Activated B cell treated with CpG ODN at 0.5 μM for 24 hours (primary cell): ENCODE results near the gene CCER1. TPM values are rescaled to one million over a fixed set of nuclear protein-coding genes. Genes with fewer than 3 reads are reported as not detected.

Experiments
- ATAC-seq: fragments of 200-7000 bp; cut with Tn5 transposase; one replicate; pipeline ENCODE4 v1.10.0; 2021; ENCODE audit warnings: low read depth, mild to moderate bottlenecking, moderate library complexity
- CTCF ChIA-PET: fragments of 350-600 bp; sonication (Branson Sonifier 250); formaldehyde crosslinking; loops from one replicate; lab custom pipeline; 2021; ENCODE audit warnings: antibody characterized with exemption; lab: Charles Lee
- POLR2A ChIA-PET: fragments of 350-600 bp; sonication (Branson Sonifier 250); formaldehyde crosslinking; loops from one replicate; lab custom pipeline; 2021; ENCODE audit warnings: antibody characterized with exemption; lab: Charles Lee
- DNase-seq: peaks from one replicate; pipeline ENCODE4 v3.0.0; 2022
- H3K27ac Mint-ChIP-seq: one replicate; pipeline ENCODE4 v1.8.0; 2020; ENCODE audit warnings: mixed read lengths
- H3K27me3 Mint-ChIP-seq: one replicate; pipeline ENCODE4 v1.8.0; 2021; ENCODE audit warnings: mixed read lengths
- H3K36me3 Mint-ChIP-seq: one replicate; pipeline ENCODE4 v1.8.0; 2021; ENCODE audit warnings: low read depth, mixed read lengths
- H3K4me1 Mint-ChIP-seq: one replicate; pipeline ENCODE4 v1.8.0; 2021; ENCODE audit warnings: mixed read lengths
- H3K4me3 Mint-ChIP-seq: one replicate; pipeline ENCODE4 v1.8.0; 2020; ENCODE audit warnings: mild to moderate bottlenecking, mixed read lengths
- H3K9me3 Mint-ChIP-seq: one replicate; pipeline ENCODE4 v1.8.0; 2020; ENCODE audit warnings: mixed read lengths
- intact Hi-C: fragments of 100-400 bp; cut with micrococcal nuclease; formaldehyde crosslinking; loops from one replicate; pipeline ENCODE4 v1.15.1; 2024
- total RNA-seq: library from RNA; stranded (reverse); gene quantifications from 2 replicates; pipeline ENCODE4 v1.2.3, GENCODE V29; 2022
- TF ChIP-seq, protein P1 (sequence below): fragments of 200-600 bp; IDR thresholded peaks from one replicate; pipeline ENCODE4 v1.8.0; 2022; ENCODE audit warnings: antibody characterized with exemption, mild to moderate bottlenecking

The CCER1 gene
- total RNA-seq, 1 donor from 2014 or later, result not detected

DNA sequence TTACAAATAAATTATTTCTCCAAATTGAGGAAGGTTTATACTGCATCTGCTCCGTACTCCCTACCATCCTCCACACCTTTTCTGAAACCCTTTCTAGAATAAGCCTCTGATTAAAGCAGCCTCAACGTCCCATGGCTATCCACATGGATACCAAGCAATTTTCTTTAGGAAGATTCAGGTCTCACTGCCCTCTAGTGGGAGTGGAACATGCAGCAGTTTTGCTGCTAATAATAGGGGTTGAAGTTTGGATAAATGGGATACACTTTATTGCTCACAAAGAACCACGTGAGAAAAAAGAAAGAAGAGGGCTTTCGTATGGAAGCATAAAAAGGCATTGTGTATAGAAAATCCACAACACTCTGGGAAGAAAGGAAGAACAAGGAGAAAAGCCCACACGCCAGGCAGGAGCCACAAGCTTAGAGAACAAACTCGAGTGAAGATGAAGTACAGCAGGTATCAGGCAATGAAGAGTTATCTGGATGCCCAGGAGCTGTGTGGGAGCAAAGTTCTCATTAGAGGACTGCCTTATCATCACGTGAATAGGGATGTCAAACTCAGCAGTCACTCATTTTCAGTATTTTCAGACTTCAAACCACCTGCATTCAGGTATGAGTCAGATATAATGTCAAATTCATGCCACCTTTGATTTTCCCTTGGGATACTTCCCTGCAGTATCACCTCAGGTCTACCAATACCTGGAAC is 45.8 kb downstream of the CCER1 start:
- peaks cover 1% of the 10 kb centered on the region for H3K27me3 Mint-ChIP-seq
- no peaks in the 10 kb centered on the region for H3K4me1 Mint-ChIP-seq
- H3K36me3 Mint-ChIP-seq, result no peaks in the 10 kb centered on the region
- ATAC-seq (no peak), DNase-seq (no peak)
- no peak overlapping the region for H3K27ac Mint-ChIP-seq
- ChIA-PET POLR2A (no interaction called here), CTCF (no interaction called here)
- TF ChIP-seq, protein P1, sequence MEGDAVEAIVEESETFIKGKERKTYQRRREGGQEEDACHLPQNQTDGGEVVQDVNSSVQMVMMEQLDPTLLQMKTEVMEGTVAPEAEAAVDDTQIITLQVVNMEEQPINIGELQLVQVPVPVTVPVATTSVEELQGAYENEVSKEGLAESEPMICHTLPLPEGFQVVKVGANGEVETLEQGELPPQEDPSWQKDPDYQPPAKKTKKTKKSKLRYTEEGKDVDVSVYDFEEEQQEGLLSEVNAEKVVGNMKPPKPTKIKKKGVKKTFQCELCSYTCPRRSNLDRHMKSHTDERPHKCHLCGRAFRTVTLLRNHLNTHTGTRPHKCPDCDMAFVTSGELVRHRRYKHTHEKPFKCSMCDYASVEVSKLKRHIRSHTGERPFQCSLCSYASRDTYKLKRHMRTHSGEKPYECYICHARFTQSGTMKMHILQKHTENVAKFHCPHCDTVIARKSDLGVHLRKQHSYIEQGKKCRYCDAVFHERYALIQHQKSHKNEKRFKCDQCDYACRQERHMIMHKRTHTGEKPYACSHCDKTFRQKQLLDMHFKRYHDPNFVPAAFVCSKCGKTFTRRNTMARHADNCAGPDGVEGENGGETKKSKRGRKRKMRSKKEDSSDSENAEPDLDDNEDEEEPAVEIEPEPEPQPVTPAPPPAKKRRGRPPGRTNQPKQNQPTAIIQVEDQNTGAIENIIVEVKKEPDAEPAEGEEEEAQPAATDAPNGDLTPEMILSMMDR, result no peak
- no peak overlapping the region for H3K4me3 Mint-ChIP-seq
- intact Hi-C loops, result loop anchor here (2.0 kb wide), 1 partner anchor 1366 kb away; no protein-coding TSS in a partner anchor
- no peaks in the 10 kb centered on the region for H3K9me3 Mint-ChIP-seq

- ChIA-PET POLR2A (no interaction called here), CTCF (no interaction called here)
- no peak for DNase-seq
- H3K27me3 Mint-ChIP-seq, result peaks cover 1% of the 10 kb centered on the region
- TF ChIP-seq, protein P1, result no peak
- intact Hi-C loops, result loop anchor here (2.0 kb wide), 1 partner anchor 1366 kb away; no protein-coding TSS in a partner anchor
- no peaks in the 10 kb centered on the region for H3K36me3 Mint-ChIP-seq
- H3K4me3 Mint-ChIP-seq, result no peak overlapping the region
- H3K9me3 Mint-ChIP-seq, result no peaks in the 10 kb centered on the region
- H3K27ac Mint-ChIP-seq, result no peak overlapping the region
- no peaks in the 10 kb centered on the region for H3K4me1 Mint-ChIP-seq
- no peak for ATAC-seq
Measured at GRCh38 chr12:90908465-90908864, 46.5 kb downstream of the CCER1 start.

DNA sequence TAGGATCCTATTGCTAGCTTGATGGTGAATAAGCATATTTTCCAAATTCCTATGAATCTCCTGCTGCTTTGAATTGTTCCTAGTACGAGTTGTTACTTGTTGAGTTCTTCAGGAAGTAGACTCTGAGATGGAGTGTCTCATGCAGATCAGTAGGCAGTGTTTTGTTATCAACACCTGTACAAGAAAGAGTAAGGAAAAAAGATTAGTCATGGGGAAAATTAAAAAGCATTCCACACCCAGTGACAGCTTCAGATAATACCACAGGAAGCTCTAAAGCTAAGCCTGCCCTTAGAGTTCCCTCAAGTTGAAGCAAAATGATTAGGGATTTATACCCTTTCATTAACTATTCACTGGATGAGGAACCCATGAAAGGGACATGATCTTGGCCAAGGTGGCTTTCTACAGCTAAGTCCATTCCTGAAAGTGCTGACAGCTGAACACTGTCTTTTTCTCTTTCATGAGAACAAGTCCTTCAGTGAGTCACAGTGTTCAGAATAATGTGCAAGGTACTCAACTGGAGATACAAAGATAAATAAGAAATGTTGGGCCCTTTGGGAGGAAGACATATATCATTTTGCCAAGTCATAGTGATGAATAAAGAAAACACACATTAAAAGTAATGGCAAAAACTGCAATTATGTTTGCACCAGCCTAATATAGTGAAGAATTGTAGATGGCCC is 49.1 kb downstream of the CCER1 start:
- Mint-ChIP-seq H3K9me3 (no peaks in the 10 kb centered on the region), H3K4me1 (no peaks in the 10 kb centered on the region), H3K4me3 (no peak overlapping the region), H3K27me3 (peaks cover 1% of the 10 kb centered on the region), H3K36me3 (no peaks in the 10 kb centered on the region), H3K27ac (no peak overlapping the region)
- ChIA-PET POLR2A (no interaction called here), CTCF (no interaction called here)
- intact Hi-C loops, result no loop called here
- TF ChIP-seq, protein P1, result no peak
- ATAC-seq (no peak), DNase-seq (no peak)

GRCh38 chr12:90902596-90902995 is 52.4 kb downstream of the CCER1 start:
- H3K36me3 Mint-ChIP-seq, result no peaks in the 10 kb centered on the region
- CTCF ChIA-PET, result no interaction called here
- no peaks in the 10 kb centered on the region for H3K4me1 Mint-ChIP-seq
- intact Hi-C loops, result no loop called here
- no peak for DNase-seq
- no peaks in the 10 kb centered on the region for H3K9me3 Mint-ChIP-seq
- no peak overlapping the region for H3K27ac Mint-ChIP-seq
- no peak for ATAC-seq
- H3K4me3 Mint-ChIP-seq, result no peak overlapping the region
- H3K27me3 Mint-ChIP-seq, result no peaks in the 10 kb centered on the region
- POLR2A ChIA-PET, result no interaction called here
- TF ChIP-seq, protein P1, result no peak

Other genes with a start within 250 kb of the CCER1 start
- not detected in 2 replicates for gene EPYC, start 49.8 kb upstream of the CCER1 start, total RNA-seq
- not detected in 2 replicates for gene KERA, start 102.8 kb upstream of the CCER1 start, total RNA-seq
- not detected in 2 replicates for gene LUM, start 156.3 kb upstream of the CCER1 start, total RNA-seq
- not detected in 2 replicates for gene DCN, start 227.6 kb upstream of the CCER1 start, total RNA-seq